HepG2 (cell line): ENCODE results near the gene MAP3K1. TPM values are rescaled to one million over a fixed set of nuclear protein-coding genes. Genes with fewer than 3 reads are reported as not detected.

ENCODE experiments used
- CBX1 ChIP-seq: IDR thresholded peaks from one replicate; pipeline ENCODE4 v1.6.1; 2016; ENCODE audit warnings: antibody characterized with exemption, low read depth
- CHD2 ChIP-seq: IDR thresholded peaks from 2 replicates; pipeline ENCODE4 v1.6.1; 2011; ENCODE audit warnings: low read depth, low read length, improper control_type of control experiment
- GATAD1 ChIP-seq: IDR thresholded peaks from 2 replicates; pipeline ENCODE4 v1.6.1; 2016; ENCODE audit warnings: missing genetic modification reagents, missing compliant biosample characterization
- HNF4G ChIP-seq, 2 experiments: sonication (generic) in 1 of 2; formaldehyde crosslinking in 1 of 2; IDR thresholded peaks; 2 replicates each; pipeline versions ENCODE4 v1.4.0 to v1.6.1; 2011 to 2020; ENCODE audit warnings: borderline replicate concordance in 2 of 2, low read depth in 2 of 2, mild to moderate bottlenecking in 2 of 2, low read length in 1 of 2, missing genetic modification reagents in 1 of 2, moderate library complexity in 1 of 2
- JARID2 ChIP-seq: sonication (generic); formaldehyde crosslinking; IDR thresholded peaks from 2 replicates; pipeline ENCODE4 v1.8.1; 2023; ENCODE audit warnings: missing genetic modification reagents, inconsistent platforms; ENCODE audit not compliant: insufficient replicate concordance
- NFYC ChIP-seq: IDR thresholded peaks from 2 replicates; pipeline ENCODE4 v1.6.1; 2016; ENCODE audit warnings: missing genetic modification reagents, missing compliant biosample characterization
- PAX8 ChIP-seq: sonication (generic); formaldehyde crosslinking; IDR thresholded peaks from 2 replicates; pipeline ENCODE4 v1.8.0; 2022; ENCODE audit warnings: mild to moderate bottlenecking, missing genetic modification reagents, borderline replicate concordance
- POLR2G ChIP-seq: fragments of 200-400 bp; formaldehyde crosslinking; IDR thresholded peaks from 2 replicates; pipeline ENCODE4 v1.6.1; 2018; ENCODE audit warnings: mild to moderate bottlenecking, low read depth, low read length, moderate library complexity
- SSRP1 ChIP-seq: IDR thresholded peaks from 2 replicates; pipeline ENCODE4 v1.6.1; 2016; ENCODE audit warnings: control low read depth
- SUZ12 ChIP-seq: fragments of 150-350 bp; IDR thresholded peaks from 2 replicates; pipeline ENCODE4 v1.6.1; 2014; ENCODE audit warnings: low read depth, low read length
- ZNF343 ChIP-seq: sonication (generic); formaldehyde crosslinking; IDR thresholded peaks from 2 replicates; pipeline ENCODE4 v1.4.0; 2020; ENCODE audit warnings: mild to moderate bottlenecking, missing genetic modification reagents
- ZNF747 ChIP-seq: sonication (generic); formaldehyde crosslinking; IDR thresholded peaks from 2 replicates; pipeline ENCODE4 v1.8.1; 2023; ENCODE audit warnings: missing genetic modification reagents, mild to moderate bottlenecking, borderline replicate concordance
- ZNF766 ChIP-seq: sonication (generic); formaldehyde crosslinking; IDR thresholded peaks from 2 replicates; pipeline ENCODE4 v1.5.0; 2020; ENCODE audit warnings: missing genetic modification reagents, borderline replicate concordance
- ZNF850 ChIP-seq: sonication (generic); formaldehyde crosslinking; conservative IDR thresholded peaks from 2 replicates; pipeline ENCODE4 v1.9.0; 2021; ENCODE audit warnings: mild to moderate bottlenecking, missing genetic modification reagents
- ZSCAN21 ChIP-seq: sonication (generic); formaldehyde crosslinking; IDR thresholded peaks from 2 replicates; pipeline ENCODE4 v1.8.0; 2022; ENCODE audit warnings: mild to moderate bottlenecking, missing genetic modification reagents, moderate library complexity, borderline replicate concordance
- polyA plus RNA-seq, 8 experiments: library from polyadenylated mRNA; depleted of rRNA in 3 of 8; stranded (reverse) in 7 of 8; unstranded in 1 of 8; fragments of >200 nt; fragmentation: Illumina TruSeq in 4 of 8; extraction: Trizol in 4 of 8; gene quantifications; 2 replicates each; pipeline versions ENCODE4 v1.2.1 to v1.2.3, GENCODE V29; 2011 to 2016; ENCODE audit warnings: low read depth in 4 of 8, missing spikeins in 1 of 8, mixed read lengths in 1 of 8; ENCODE audit not compliant: insufficient read depth in 1 of 8
- total RNA-seq, 5 experiments: library from RNA; depleted of rRNA; stranded (reverse); fragments of >200 nt; fragmentation: Illumina TruSeq; extraction: Trizol; gene quantifications; 2 replicates each; pipeline ENCODE4 v1.2.3, GENCODE V29; 2016; ENCODE audit warnings: low read depth in 1 of 5
- TF ChIP-seq, protein P1 (sequence below): sonication (generic); formaldehyde crosslinking; IDR thresholded peaks from 2 replicates; pipeline ENCODE4 v1.4.0; 2020; ENCODE audit warnings: missing genetic modification reagents, mild to moderate bottlenecking, borderline replicate concordance
- TF ChIP-seq, protein P2 (sequence below): IDR thresholded peaks from 2 replicates; pipeline ENCODE4 v1.6.1; 2016; ENCODE audit warnings: low read depth, borderline replicate concordance
- TF ChIP-seq, protein P3 (sequence below): sonication (generic); formaldehyde crosslinking; IDR thresholded peaks from 2 replicates; pipeline ENCODE4 v1.5.1; 2020; ENCODE audit warnings: mild to moderate bottlenecking, missing genetic modification reagents
- TF ChIP-seq, protein P4 (sequence below): sonication (generic); formaldehyde crosslinking; IDR thresholded peaks from 2 replicates; pipeline ENCODE4 v1.5.1; 2020; ENCODE audit warnings: missing genetic modification reagents, mild to moderate bottlenecking, borderline replicate concordance
- TF ChIP-seq, protein P5 (sequence below): sonication (generic); formaldehyde crosslinking; conservative IDR thresholded peaks from 2 replicates; pipeline ENCODE4 v1.4.0; 2020; ENCODE audit warnings: missing genetic modification reagents

The MAP3K1 gene
- total and polyA plus RNA-seq, 2 of the 13 experiments (the other 11 are each of a cell fraction or from before 2014, with no cell fraction given) = 16.4 to 30.3 TPM

DNA sequence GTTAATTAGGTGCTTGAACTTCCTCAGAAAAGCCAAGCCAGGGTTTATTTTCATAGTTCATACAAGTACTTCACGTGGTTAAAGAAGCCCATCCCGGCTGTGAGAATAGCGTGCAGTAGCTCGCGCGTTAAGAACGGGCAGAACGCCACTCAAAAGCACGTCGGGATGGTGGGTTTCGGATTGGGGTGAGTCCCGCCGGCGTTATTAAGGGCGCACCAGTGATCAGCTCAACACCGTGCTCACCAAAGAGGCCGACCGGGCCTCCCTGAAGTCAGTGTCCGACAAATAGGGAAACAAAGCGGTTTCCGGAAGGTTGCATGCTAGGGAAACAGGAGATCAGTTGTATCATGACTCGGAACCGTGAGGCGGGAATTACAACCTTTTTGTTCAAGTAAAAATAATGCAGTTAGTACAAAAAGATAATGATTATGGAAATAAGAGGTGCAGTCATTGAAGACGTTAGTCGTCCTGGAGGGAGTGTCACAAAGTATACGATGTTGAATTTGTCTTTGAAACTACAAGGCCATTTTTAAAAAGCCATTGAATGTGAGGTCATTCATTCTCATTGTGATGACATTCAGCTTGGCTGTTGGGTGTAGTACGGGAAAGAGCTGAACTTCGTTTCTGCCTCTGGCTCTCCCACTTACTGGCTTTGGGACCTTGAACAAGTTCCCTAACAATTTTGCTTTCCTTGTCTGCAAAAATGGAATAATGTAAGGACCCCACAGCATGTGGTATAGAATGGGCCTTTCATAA, 95.0 kb downstream of the MAP3K1 start (continued):
- TF ChIP-seq CHD2 (peak; percentile 43; the same call in 1 of the 2 replicates), ZNF850 (CRISPR knock-in tag) (no peak), SUZ12 (no peak), NFYC (no peak; the same call in 1 of the 2 replicates), PAX8 (no peak), SSRP1 (CRISPR knock-in tag) (no peak), ZNF766 (CRISPR knock-in tag) (no peak), CBX1 (no peak), ZNF343 (CRISPR knock-in tag) (no peak), HNF4G (IDR thresholded peaks at IDR 0.05; ENCODE audit: borderline replicate concordance, low read depth, low read length) (no peak), HNF4G (CRISPR knock-in tag; IDR thresholded peaks at IDR 0.05; ENCODE audit: borderline replicate concordance, low read depth) (no peak), JARID2 (no peak), POLR2G (no peak; the same call in 1 of the 2 replicates), ZNF747 (CRISPR knock-in tag) (no peak), ZSCAN21 (no peak), GATAD1 (CRISPR knock-in tag) (no peak)
- TF ChIP-seq, protein P1, sequence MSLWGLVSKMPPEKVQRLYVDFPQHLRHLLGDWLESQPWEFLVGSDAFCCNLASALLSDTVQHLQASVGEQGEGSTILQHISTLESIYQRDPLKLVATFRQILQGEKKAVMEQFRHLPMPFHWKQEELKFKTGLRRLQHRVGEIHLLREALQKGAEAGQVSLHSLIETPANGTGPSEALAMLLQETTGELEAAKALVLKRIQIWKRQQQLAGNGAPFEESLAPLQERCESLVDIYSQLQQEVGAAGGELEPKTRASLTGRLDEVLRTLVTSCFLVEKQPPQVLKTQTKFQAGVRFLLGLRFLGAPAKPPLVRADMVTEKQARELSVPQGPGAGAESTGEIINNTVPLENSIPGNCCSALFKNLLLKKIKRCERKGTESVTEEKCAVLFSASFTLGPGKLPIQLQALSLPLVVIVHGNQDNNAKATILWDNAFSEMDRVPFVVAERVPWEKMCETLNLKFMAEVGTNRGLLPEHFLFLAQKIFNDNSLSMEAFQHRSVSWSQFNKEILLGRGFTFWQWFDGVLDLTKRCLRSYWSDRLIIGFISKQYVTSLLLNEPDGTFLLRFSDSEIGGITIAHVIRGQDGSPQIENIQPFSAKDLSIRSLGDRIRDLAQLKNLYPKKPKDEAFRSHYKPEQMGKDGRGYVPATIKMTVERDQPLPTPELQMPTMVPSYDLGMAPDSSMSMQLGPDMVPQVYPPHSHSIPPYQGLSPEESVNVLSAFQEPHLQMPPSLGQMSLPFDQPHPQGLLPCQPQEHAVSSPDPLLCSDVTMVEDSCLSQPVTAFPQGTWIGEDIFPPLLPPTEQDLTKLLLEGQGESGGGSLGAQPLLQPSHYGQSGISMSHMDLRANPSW (CRISPR knock-in tag) = no peak
- TF ChIP-seq, protein P2, sequence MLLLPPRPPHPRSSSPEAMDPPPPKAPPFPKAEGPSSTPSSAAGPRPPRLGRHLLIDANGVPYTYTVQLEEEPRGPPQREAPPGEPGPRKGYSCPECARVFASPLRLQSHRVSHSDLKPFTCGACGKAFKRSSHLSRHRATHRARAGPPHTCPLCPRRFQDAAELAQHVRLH = no peak
- TF ChIP-seq, protein P3, sequence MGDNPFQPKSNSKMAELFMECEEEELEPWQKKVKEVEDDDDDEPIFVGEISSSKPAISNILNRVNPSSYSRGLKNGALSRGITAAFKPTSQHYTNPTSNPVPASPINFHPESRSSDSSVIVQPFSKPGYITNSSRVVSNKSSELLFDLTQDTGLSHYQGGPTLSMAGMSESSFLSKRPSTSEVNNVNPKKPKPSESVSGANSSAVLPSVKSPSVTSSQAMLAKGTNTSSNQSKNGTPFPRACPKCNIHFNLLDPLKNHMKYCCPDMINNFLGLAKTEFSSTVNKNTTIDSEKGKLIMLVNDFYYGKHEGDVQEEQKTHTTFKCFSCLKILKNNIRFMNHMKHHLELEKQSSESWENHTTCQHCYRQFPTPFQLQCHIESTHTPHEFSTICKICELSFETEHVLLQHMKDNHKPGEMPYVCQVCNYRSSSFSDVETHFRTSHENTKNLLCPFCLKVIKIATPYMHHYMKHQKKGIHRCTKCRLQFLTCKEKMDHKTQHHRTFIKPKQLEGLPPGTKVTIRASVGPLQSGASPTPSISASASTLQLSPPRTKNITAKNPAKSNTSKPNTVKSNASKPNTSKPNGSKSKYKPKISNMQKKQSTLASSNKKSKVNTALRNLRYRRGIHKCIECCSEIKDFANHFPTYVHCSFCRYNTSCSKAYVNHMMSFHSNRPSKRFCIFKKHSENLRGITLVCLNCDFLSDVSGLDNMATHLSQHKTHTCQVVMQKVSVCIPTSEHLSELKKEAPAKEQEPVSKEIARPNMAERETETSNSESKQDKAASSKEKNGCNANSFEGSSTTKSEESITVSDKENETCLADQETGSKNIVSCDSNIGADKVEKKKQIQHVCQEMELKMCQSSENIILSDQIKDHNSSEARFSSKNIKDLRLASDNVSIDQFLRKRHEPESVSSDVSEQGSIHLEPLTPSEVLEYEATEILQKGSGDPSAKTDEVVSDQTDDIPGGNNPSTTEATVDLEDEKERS (CRISPR knock-in tag) = no peak; the same call in 1 of the 2 replicates
- TF ChIP-seq, protein P4, sequence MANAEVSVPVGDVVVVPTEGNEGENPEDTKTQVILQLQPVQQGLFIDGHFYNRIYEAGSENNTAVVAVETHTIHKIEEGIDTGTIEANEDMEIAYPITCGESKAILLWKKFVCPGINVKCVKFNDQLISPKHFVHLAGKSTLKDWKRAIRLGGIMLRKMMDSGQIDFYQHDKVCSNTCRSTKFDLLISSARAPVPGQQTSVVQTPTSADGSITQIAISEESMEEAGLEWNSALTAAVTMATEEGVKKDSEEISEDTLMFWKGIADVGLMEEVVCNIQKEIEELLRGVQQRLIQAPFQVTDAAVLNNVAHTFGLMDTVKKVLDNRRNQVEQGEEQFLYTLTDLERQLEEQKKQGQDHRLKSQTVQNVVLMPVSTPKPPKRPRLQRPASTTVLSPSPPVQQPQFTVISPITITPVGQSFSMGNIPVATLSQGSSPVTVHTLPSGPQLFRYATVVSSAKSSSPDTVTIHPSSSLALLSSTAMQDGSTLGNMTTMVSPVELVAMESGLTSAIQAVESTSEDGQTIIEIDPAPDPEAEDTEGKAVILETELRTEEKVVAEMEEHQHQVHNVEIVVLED (CRISPR knock-in tag) = no peak
- TF ChIP-seq, protein P5, sequence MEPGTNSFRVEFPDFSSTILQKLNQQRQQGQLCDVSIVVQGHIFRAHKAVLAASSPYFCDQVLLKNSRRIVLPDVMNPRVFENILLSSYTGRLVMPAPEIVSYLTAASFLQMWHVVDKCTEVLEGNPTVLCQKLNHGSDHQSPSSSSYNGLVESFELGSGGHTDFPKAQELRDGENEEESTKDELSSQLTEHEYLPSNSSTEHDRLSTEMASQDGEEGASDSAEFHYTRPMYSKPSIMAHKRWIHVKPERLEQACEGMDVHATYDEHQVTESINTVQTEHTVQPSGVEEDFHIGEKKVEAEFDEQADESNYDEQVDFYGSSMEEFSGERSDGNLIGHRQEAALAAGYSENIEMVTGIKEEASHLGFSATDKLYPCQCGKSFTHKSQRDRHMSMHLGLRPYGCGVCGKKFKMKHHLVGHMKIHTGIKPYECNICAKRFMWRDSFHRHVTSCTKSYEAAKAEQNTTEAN (CRISPR knock-in tag) = no peak
